Activated gamma-delta T cell treated with Interleukin-2 at 50 U/mL for 16 hours (primary cell): Measurements from ENCODE around the gene NTHL1.
A peak's percentile ranks its signal among the peaks of the same experiment; 100 is the strongest.

Source experiments
- DNase-seq: peaks from one replicate; pipeline ENCODE4 v3.0.0-alpha.2; 2020

The NTHL1 gene

DNA sequence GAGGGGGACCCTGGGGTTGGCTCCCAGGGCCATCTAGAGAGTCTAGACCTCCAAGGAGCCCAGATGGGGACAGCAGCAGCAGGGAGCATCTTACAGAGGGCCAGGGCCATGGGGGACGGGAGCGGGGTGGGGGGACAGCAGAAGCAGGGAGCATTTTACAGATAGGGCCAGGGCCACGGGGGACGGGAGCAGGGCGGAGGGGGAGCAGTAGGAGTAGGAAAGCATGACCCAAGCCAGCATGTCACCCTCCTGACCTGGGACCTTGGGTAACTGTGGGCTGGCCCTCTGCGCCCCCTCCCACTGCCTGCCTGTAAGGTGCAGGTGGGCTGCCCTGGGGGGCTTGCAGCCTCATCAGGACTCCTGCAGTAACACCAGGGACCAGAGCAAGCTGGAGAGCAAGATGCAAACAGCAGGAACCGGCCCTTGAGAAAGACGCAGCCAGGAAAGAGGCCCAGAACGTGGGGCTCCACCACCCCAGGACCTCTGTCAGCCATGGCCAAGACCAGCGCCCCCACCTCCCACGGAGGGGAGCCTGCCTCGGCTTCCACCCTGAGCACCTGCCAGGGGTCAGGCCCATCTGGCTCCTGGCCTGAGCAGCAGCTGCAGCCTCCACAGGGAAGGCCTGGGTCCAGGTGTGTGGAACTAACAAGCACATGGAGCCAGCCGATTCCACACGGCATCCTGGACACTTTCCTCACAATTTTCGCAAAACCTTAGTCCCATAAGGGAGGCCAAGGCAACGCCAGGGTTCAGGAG lies 40.4 kb downstream of the NTHL1 start:
- no peak for DNase-seq

DNA sequence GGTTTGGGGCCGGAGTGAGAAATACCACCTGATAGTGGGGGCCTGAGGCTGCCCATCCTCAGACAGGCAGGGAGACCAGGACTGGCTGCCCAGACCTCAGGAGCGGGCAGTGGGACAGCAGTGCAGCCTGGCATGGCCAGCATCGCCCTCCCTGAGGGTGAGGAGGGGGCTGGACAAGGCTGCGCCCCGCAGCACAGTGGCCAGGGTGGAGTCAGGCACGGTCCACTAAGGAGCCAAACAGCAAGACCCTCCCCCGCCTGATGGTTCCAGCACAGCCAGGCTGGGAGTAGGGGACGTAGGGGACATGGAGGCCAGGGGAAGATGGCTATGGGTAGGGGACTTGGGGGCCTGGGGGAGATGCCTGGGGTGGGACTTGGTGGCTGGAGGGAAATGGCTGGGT lies 41.3 kb downstream of the NTHL1 start:
- DNase-seq, result no peak

DNA sequence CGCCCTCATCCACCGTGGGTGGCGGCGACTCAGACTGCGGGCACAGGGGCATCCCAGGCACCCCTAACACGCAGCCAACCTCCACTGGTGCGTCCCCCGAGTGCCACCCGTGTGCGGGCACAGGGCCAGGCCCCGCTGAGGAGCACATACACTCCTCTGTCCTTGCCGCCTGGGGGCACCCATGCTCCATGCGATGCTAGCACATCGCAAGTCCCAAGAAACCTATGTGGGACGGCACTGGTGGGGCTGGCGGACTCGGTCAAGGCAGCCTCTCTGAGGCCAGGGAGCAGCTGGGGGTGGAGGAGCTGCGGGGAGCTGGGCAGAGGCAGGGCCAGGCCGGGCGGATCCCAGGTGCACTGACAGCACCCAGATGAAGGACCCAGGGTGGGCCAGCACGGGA lies 42.0 kb downstream of the NTHL1 start:
- no peak for DNase-seq

DNA sequence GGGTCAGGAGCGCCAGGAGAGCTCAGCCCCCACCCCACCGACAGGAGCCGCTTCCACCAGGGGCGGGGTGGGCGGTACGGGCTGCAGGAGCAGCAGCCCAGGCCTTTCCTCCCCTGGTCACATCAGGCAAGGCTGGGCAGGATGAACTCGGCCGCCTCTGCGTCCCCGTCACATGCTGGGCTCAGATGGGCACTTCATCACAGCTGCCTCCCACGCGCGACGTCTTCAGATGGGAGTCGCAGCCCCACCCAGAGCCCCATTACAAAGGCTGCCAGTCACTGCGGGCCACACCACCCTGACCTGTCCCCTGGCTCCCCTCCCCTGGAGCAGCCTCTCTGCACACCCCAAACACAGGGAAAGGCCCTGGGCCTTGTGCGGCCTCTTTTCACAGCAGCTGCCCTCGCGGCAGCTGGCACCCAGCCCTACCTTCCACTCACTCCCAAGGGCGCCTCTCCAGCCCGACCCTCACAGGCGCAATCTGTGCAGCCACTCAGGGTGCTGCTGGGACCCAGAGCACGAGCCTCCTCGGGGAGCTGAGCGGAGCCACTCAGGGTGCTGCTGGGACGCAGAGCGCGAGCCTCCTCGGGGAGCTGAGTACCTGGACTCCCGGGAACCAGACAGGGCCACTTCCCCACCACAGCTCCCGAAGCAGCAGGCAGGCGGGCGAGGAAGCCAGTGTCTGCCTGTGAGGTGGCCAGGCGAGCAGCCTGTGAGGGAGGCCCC lies 42.7 kb downstream of the NTHL1 start:
- DNase-seq, result no peak

DNA sequence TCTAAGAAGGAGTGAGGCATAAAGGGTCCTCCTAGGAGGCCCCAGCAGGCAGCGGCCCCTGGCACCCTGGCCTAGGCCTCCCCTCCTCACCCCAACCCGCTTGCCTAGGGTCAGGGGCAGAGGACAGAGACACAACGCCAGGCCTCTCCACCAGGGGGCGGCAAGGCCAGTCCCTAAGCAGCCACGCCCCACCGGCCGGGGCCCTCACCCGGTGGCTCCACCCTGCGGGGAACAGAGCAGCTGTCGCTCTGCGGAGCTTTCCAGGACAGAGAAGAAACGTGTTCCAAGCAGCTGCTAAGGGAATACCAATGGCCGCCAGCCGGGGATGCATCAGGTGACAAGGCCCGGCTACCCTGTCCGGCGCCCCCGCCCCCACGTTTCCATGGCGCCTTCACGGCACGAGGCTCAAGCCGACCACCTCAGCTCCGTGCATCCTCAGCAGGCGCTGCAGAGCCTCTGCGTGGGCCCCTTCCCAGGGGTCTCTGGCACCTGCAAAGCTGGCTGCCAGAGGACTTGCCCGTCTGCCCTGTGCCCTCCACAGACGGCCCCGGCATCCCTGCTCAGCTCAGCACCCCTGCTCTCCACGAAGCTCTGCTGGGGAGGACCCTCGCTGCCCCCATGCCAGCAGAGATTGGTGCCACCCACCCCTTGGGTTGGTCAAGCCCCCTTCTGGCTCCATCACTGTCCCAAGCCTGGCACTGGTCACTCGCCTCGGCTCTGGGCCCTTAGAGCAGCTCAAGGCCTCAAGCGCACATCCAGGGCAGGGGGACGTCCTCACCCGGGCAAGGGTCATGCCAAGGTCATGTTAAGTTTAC lies 43.6 kb downstream of the NTHL1 start:
- peak; percentile 85 for DNase-seq

DNA sequence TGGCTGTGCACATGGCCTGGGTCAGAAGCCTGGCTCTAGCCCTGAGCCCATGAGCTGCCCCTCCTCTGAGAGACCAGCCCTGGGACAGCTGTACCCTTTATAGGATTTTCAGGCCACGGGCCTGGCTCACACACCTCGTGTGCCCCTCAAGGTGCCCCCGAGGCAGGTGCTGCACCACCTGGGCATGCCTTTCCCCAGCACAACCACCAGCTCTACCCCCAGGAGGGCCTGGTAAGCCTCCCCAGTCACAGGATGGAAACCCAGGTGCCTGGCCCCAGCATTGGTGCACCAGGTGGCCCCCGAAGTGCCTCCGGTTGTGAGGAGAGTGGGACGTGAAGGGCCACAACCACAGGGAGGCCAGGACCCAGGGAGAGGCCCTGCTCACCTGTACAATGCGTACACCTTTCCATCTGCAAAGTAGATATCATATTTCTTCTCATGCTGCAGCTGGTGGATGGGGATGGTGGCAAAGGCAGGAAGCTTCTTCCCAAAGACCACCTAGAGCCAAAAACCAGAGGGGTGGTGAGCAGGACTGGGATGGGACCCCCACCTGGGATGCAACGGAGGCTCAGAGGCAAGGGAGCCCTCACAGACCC lies 44.3 kb downstream of the NTHL1 start:
- no peak for DNase-seq

DNA sequence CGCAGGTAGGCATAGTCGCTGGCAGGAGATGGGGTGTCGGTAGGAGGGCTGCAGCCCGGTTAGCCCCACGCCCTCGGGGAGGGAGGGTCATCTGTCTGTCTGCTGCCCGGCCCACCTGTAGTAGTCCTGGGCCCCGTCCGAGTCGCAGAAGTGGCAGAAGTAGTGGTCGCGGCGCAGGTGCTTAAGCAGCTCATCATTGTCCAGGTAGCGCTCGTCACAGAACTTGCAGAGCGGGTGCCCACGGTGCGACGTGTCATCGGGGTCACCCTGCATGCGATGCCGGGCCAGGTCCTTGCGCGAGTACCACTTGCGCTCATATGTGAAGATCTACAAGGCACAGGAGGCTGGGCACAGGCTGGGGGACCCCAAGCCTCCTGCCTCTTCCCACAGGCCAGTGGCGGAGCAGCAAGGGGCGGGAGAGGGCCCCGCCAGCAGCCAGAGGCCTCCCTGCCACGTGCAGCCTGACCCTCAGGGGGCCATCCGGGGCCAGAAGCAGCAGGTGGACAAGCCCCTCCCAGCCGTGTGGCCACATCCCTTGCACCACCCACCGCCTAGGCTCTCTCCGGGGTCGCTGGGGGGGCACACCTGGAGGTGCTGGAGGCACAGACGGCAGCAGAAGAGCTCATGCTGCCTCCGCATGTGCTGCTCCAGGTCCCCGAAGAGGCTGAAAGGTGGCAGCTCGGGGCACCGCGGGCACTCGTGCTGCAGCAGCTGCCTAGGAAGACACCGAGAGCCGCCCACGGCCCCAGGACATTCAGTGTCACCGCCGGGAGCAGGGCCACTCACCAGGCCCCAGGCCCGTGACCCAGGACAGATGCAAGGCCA lies 45.0 kb downstream of the NTHL1 start:
- DNase-seq, result no peak

DNA sequence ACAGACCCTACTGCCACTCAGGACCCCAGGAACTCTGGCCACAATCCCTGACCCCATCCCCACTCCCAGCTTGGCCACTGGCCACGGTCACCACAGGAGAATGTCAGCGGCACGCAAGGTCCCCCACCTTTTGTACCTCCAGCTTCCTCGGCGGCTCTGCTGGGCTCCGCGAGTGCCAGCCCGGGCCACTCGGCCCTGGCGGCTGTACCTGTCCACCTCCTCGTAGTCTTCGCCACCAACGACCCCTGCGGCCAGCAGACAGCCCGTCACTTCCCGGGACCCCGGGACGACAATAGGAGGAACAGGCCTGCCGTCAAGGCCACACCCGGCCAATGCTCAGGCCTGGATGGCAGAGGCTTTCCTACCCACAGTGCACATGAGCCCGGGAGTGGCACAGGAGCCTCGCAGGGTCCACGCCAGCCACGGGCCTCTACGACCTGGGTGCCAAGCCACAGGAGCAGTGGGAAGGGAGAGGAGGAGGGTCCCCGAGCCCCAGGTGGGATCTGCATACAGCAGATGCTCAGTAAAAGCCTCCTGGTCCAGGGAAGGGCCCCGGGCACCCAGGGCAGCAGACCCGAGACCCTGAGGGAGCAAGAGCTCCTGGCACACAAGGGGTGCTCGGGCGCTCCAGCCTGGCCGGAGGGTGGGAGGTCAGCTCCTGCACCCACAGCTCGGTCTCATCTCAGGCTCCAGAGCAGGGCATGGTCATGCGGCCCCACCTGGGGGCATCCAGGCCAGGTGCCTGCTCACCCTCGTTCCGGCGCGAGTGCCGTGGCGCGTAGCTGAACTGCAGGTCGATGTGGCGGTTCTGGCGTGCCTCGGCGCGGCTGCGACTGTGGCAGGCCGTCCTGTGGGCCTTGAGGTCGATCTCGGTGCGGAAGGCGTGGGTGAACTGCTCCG lies 45.9 kb downstream of the NTHL1 start:
- no peak for DNase-seq

DNA sequence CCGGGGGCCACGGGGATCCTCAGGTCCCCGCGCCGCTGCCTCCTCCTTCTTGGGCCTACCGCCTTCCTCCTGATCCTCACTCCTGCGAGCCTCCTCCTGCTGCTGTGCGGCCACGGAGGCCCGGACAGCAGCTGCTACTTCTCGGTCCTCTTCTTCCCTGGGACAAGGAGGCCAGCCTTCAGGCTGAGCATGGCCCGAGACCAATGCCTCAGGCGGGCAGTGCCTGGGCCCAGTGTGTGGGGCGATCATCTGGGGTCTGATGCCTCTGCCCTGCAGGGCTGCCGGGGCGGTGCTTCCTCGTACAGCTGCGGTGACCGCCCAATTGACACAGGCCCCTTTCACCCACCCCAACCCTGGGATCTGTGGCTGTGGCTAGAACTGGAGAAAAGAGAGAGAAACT lies 46.6 kb downstream of the NTHL1 start:
- DNase-seq, result no peak

DNA sequence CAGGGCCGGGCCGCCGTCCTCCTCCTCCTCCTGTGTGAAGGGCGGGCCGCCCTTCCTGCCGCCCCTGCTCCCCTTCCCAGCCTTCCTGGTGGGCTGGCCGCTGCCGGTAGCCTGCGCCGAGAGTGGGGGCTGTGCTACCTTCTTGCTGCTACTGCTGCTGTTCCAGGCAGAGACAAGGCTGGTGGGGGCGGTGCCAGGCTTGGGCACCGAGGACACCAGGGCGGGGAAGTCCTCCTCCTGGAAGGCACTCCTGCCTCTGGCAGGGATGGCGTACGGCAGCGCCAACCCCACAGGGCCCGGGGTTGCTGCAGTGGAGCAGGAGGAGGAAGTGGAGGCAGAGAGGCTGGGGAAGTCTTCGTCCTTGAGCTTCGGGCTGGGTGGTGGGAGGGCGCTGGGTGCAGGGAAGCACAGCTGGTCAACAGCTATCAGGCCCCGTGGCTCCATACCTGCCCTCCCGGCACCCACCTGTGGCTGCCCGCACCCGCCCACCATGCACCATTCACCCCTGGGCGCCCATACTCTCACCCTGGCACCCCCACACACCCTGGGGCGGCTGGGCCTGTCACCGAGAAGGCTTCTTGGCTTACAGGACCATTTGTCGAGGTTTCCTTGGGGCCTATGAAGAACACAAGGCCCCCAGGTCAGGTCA lies 47.6 kb downstream of the NTHL1 start:
- DNase-seq, result no peak

DNA sequence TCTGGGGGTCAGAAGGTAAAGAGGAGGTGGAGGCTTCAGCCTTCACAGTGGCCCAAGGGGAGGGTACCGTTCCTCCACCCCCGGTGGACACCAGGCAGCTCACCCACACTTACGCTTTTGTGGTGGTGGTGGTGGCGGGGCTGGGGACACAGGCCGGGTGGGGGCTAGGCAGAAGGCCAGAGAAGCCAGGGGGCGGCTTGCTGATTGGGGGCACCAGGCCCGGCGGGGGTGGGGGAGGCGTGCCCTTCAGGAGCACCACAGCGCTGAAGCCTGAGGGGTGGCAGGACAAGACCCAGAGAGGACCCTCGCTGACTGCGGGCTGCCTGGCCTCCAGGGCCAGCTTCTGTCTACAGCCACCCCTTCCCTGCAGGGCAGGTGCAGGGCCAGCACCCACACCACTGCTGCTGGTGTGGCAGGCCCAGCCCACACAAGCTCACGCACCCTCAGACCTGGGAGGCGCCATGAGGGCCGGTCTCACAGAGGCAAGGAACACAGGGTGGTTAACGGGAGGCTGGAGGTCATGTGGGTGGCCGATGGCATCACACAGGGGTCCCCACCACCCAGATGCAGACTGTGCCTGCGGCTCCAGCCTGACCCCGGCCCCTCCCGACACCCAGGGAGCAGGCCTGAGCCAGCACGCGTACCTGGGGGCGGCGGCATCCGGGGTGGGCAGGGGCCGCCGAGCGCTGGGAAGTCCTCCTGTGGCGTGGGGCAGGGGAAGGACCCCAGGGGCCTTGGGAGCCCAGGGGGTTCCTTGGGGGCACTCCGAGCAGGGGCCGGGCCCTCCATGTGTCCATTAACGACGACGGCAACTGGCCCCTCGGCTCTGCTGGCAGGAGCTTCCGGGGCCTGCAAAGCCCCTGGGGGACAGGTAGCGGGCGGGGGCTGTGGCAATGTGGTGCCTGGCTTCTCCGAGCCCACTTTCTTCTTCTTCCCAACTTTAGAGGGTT lies 48.5 kb downstream of the NTHL1 start:
- DNase-seq, result no peak

DNA sequence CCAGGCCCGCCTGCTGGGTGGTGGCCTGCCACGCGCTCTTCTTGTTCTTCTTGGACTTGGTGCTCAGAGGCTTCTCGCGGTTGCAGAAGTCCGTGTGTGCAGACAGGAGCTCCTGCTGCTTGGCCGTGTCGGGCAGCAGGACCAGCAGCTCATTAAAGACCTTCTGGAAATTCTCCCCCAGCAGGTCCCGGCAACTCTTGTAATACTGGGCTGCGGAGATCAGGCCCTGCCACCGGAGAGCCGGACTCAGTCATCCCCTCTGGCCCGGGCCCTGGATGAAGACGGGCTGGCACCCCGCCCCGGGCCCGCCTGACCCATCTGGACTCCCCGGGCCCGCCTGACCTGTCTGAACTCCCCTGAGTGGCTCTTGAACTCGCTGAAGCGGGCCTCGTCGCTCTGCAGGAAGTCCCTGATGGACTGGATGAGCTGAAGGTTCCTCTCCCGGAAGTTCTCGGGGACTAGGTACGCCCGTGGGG lies 49.2 kb downstream of the NTHL1 start:
- no peak for DNase-seq

DNA sequence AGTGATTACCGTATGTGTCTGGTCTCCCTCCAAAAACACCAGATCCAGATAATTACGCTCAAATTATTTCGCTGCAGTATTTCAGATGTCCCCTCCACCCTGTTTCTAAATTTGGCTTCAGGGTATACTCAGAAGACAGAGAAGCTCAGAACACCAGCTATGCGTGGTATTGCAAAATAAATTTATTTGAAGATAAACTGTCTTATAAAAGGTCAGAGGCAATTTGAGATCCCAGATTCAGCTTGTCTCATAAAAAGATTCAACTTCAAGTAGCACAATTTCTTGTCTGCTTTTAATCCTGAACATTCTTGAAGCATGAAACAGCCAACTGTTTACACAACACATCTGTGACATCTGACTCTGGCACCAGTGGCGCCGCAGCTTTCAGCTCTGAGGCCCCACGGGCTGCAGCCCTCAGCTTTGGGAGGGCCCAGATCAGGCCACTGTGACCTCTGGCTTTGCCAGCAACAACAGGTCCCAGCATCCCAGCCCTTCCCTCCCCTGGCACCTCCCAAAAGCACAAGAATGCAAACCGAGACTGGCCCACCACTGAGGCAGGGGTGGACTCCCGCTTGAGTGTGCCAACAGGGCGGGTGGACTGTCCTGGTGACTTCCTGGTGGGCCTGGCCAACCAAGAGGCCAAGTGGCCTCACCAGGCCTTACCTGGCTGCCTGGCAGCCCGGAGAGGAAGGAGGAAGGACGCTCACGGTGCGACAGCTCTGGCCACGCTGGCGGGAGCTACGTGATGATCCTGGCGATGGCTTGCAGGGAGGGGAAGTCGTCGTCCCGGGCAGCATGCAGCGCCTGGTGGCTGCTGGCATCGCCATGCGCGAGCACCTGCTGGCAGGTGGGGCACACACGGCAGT lies 49.9 kb downstream of the NTHL1 start:
- no peak for DNase-seq

DNA sequence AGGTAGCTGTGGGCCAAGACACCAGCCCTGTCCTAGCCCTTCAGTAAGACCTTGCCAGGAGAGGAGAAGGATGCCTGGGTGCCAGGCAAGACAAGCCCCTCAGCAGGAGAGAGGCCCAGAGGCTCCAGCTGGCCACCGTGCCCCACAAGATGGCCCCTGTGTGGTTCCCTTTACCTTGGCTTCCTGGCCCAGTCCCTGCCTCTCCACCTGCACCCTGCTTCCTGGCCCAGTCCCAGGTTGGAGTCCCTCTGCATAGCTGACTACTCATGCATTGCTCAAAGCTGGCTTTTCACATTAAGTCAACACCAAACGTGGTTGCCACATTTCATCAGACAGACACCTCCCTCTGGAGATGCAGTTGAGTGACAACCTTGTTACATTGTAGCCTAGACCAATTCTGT lies 53.9 kb downstream of the NTHL1 start:
- DNase-seq, result no peak

DNA sequence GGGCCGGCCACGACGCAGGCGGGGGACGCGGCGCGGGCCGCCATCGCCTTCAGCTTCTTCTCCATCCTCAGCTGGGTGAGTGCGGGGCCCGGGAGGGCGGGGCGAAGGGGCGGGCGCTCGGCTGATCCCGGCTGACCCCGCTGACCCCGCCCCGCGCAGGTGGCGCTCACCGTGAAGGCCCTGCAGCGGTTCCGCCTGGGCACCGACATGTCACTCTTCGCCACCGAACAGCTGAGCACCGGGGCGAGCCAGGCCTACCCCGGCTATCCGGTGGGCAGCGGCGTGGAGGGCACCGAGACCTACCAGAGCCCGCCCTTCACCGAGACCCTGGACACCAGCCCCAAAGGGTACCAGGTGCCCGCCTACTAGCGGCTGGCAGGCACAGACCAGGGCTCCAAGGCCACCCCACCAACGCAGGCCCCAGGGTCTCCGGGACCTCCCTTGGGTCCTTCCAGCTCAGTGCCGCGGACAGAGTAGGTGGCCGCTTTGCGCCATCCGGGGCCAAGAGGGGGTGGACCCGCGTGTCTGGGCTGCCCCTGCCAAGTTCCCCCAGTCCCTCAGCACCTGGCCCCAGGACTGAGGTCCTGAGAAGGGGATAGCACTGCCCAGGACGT lies 54.8 kb downstream of the NTHL1 start:
- no peak for DNase-seq

DNA sequence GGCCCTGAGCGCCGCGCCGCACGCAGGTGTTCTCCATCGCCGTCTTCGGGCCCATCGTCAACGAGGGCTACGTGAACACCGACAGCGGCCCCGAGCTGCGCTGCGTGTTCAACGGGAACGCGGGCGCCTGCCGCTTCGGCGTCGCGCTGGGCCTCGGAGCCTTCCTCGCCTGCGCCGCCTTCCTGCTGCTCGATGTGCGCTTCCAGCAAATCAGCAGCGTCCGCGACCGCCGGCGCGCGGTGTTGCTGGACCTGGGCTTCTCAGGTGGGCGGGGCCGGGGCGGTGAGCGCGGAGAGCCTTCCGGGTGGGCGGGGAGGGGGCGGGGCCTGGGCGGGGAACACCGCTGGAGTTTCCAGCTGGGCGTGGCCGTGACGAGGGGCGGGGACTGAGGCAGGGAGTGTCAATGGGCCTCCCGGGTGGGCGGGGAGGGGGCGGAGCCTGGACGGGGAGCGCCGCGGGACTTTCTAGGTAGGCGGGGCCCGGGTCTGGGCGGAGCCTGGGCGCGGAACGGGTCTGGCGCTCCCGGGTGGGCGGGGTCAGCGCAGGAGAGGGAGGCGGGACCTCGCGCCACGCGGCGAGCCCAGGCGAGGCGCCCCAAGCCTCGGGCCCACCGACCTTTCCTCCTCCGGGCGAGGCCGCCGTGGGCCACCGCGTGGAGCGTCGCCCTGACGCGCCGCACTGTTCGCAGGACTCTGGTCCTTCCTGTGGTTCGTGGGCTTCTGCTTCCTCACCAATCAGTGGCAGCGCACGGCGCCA lies 55.5 kb downstream of the NTHL1 start:
- peak; percentile 97 for DNase-seq

DNA sequence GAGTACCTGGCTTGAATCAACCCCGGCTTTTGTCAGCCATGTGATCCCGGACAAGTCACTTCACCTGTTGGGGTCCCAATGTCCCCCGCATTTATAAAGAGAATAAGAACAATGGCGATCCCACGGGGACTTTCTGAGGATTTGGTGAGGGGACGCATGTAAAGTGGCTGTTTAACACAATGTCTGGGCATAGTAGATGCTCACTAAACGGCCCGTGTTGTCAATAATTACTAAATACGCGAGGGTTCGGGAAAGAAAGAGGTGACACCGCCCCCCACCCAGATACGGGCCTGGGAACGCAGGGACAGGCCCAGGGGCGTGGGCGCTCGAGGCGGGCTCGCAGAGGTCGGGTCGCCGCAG lies 56.1 kb downstream of the NTHL1 start:
- DNase-seq, result no peak
